ENCODE data around the gene COL18A1. TPM values are rescaled to one million over a fixed set of nuclear protein-coding genes. Genes with fewer than 3 reads are reported as not detected.

COL18A1 gene
- 9.5 TPM for total RNA-seq (ENCODE audit: unreplicated experiment)
- long read RNA-seq, partial matches to known transcripts, result 1 of 1 reads
- long read RNA-seq, other reads (novel, unspliced or antisense), result 0 of 1 reads

DNA sequence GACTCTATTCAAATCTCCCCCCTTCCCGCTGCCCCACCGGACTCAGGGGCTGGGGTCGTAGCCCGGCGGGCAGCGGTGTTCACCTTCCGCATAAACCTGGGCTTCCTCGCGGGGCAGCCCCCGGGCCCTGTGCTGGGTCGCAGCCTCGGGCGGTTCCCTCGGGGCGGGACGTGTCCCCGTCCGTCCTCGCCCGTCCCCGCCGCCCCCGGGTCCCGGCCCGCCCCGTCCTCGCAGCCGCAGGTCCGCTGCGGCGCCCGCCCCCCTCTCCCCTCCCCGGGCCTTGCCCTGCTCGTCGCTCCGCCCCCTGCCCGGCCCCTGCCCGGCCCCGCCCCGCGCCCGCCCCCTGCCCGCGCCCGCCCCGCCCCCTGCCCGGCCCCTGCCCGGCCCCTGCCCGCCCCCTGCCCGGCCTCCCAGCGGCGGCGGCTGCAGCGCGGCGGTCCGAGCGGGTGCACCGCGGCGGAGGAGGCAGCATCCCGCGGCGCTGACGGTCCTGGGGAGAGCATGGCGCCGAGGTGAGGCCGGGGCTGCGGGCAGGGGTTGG lies at the start of gene COL18A1:
Gene COL18A1 (plus strand): TSS at position 436 of the 541 bp plus-strand sequence. CDS start 66 bp downstream, at position 502.
- TF ChIP-seq, protein P1, sequence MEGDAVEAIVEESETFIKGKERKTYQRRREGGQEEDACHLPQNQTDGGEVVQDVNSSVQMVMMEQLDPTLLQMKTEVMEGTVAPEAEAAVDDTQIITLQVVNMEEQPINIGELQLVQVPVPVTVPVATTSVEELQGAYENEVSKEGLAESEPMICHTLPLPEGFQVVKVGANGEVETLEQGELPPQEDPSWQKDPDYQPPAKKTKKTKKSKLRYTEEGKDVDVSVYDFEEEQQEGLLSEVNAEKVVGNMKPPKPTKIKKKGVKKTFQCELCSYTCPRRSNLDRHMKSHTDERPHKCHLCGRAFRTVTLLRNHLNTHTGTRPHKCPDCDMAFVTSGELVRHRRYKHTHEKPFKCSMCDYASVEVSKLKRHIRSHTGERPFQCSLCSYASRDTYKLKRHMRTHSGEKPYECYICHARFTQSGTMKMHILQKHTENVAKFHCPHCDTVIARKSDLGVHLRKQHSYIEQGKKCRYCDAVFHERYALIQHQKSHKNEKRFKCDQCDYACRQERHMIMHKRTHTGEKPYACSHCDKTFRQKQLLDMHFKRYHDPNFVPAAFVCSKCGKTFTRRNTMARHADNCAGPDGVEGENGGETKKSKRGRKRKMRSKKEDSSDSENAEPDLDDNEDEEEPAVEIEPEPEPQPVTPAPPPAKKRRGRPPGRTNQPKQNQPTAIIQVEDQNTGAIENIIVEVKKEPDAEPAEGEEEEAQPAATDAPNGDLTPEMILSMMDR (IDR thresholded peaks at IDR 0.05; ENCODE audit: partially characterized antibody, unreplicated experiment), result no peak
- no peak within 1 kb of the TSS for H3K27ac Mint-ChIP-seq (ENCODE audit: unreplicated experiment)
- H3K9me3 Mint-ChIP-seq (ENCODE audit: unreplicated experiment), result peaks cover 8% of the 10 kb centered on the region
- H3K27me3 Mint-ChIP-seq (ENCODE audit: unreplicated experiment), result peaks cover 22% of the 10 kb centered on the region
- peaks cover 9% of the 10 kb centered on the region for H3K36me3 Mint-ChIP-seq (ENCODE audit: unreplicated experiment)
- DNase-seq, result peak; percentile 75
- H3K4me3 Mint-ChIP-seq (ENCODE audit: unreplicated experiment), result peak within 1 kb of the TSS; percentile 73
- H3K4me1 Mint-ChIP-seq (ENCODE audit: low read depth, unreplicated experiment), result peaks cover 2% of the 10 kb centered on the region

DNA sequence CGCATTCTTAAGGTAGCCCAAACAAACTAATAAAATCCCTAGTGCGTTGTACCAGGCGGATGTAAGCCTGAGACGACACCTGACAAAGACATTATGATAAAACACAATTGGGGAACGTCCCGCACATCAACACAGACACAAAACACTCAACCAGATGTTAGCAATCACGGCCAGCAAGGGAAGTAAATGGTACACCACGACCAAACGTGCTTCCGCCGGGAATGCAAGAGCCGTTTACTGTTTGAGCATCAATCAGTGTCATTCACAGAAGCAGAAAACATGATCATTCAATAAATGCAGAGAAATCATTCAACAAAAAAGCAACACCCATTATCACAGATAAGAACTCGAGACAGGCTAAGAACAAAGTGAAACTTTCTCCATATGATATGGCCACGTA lies 49.4 kb upstream of the COL18A1 start:
- TF ChIP-seq, protein P1 (IDR thresholded peaks at IDR 0.05; ENCODE audit: partially characterized antibody, unreplicated experiment), result no peak
- Mint-ChIP-seq H3K27me3 (ENCODE audit: unreplicated experiment) (peaks cover 14% of the 10 kb centered on the region), H3K9me3 (ENCODE audit: unreplicated experiment) (peaks cover 11% of the 10 kb centered on the region), H3K4me3 (ENCODE audit: unreplicated experiment) (no peak overlapping the region), H3K27ac (ENCODE audit: unreplicated experiment) (no peak overlapping the region), H3K36me3 (ENCODE audit: unreplicated experiment) (no peaks in the 10 kb centered on the region), H3K4me1 (ENCODE audit: low read depth, unreplicated experiment) (peaks cover 28% of the 10 kb centered on the region)
- no peak for DNase-seq

DNA sequence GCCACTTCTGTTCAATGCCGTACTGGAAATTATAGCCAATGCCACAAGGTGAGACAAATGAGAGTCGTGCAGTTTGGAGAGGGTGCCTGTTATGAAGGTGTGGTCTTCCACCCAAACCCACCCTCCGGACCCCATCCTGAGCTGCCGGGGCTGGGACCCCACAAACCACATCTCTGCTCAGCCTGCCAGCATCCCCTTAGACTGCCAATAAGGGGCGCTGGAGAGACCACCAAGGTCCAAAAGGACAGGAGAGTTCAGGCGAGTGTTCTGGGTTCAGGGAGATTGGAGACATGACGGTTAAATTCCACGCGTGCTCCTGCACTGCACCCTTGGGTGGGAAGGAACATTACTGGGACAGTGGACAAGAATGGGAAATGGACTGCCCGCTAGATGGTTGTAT lies 48.7 kb upstream of the COL18A1 start:
- Mint-ChIP-seq H3K4me3 (ENCODE audit: unreplicated experiment) (no peak overlapping the region), H3K9me3 (ENCODE audit: unreplicated experiment) (peaks cover 8% of the 10 kb centered on the region), H3K4me1 (ENCODE audit: low read depth, unreplicated experiment) (peaks cover 28% of the 10 kb centered on the region), H3K36me3 (ENCODE audit: unreplicated experiment) (no peaks in the 10 kb centered on the region), H3K27me3 (ENCODE audit: unreplicated experiment) (peaks cover 14% of the 10 kb centered on the region), H3K27ac (ENCODE audit: unreplicated experiment) (no peak overlapping the region)
- DNase-seq, result no peak
- TF ChIP-seq, protein P1 (IDR thresholded peaks at IDR 0.05; ENCODE audit: partially characterized antibody, unreplicated experiment), result peak; percentile 29

DNA sequence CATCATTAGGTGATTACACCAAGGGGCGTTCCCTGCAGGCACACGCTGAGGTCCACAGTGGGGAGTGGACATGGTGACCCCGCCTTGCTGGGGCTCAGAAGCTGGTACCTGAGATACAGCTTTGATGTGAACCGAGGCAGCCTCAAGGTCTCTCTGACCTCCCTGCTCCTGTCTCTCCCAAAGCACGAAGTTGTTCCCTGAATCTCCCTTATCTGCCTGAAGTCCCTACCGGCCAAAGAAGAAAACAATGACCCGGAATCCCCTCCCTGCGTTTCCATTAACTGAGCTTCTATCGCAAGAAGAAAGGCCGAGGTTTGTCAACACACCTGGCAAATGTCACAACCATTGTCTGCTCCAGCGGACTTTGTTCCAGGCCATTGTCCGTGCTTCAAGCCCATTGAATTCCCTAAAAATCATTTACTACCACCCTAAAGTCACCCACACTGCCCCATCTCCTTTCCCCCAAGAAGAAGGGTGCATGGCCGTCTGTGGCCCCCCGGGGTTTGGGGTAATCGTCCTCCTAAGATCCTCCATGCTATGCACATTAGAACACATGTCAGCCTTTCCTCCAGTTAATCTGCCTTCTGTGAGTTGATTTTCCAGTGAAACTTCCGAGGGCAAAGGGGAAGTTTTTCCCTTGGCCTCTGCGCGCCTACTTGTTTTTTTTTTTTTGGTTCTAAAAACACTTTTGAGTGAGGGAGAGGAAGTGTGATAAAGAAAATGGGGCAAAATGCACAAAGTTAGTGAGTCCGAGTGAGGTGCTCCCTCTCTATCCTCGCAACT lies 48.1 kb upstream of the COL18A1 start:
- Mint-ChIP-seq H3K9me3 (ENCODE audit: unreplicated experiment) (peaks cover 8% of the 10 kb centered on the region), H3K27ac (ENCODE audit: unreplicated experiment) (no peak overlapping the region), H3K4me1 (ENCODE audit: low read depth, unreplicated experiment) (peaks cover 31% of the 10 kb centered on the region), H3K4me3 (ENCODE audit: unreplicated experiment) (no peak overlapping the region), H3K36me3 (ENCODE audit: unreplicated experiment) (no peaks in the 10 kb centered on the region), H3K27me3 (ENCODE audit: unreplicated experiment) (peaks cover 14% of the 10 kb centered on the region)
- TF ChIP-seq, protein P1 (IDR thresholded peaks at IDR 0.05; ENCODE audit: partially characterized antibody, unreplicated experiment), result no peak
- no peak for DNase-seq
